Liver (tissue), 9 donors: ENCODE results near the gene DPP7. TPM values are rescaled to one million over a fixed set of nuclear protein-coding genes. Genes with fewer than 3 reads are reported as not detected.

Source experiments
- DNase-seq: peaks from one replicate; pipeline ENCODE4 v3.0.0-alpha.2; 2017; ENCODE audit warnings: low spot score
- H3K27ac ChIP-seq, 2 donors: one replicate each; pipeline ENCODE4 v1.7.0; 2013; ENCODE audit warnings: inconsistent platforms in 2 of 2, low read length in 2 of 2, control low read depth in 1 of 2, low read depth in 1 of 2, mild to moderate bottlenecking in 1 of 2
- H3K27me3 ChIP-seq, 4 donors: one replicate each; pipeline versions ENCODE4 v1.6.1 to v1.7.0; 2013; ENCODE audit warnings: low read length in 3 of 4, inconsistent platforms in 1 of 4, mild to moderate bottlenecking in 1 of 4, moderate library complexity in 1 of 4; ENCODE audit not compliant: control insufficient read depth in 4 of 4, insufficient read depth in 4 of 4
- H3K36me3 ChIP-seq, 4 donors: one replicate each; pipeline versions ENCODE4 v1.6.1 to v1.7.0; 2013; ENCODE audit warnings: low read length in 3 of 4, mild to moderate bottlenecking in 3 of 4, low read depth in 1 of 4, moderate library complexity in 1 of 4; ENCODE audit not compliant: control insufficient read depth in 4 of 4, insufficient read depth in 3 of 4
- H3K4me1 ChIP-seq, 4 donors: one replicate each; pipeline versions ENCODE4 v1.6.1 to v1.7.0; 2013; ENCODE audit warnings: low read length in 3 of 4, mild to moderate bottlenecking in 3 of 4, moderate library complexity in 1 of 4; ENCODE audit not compliant: control insufficient read depth in 4 of 4, insufficient read depth in 4 of 4
- H3K4me3 ChIP-seq, 3 donors: one replicate each; pipeline versions ENCODE4 v1.6.1 to v1.7.0; 2013; ENCODE audit warnings: low read length in 3 of 3, control low read depth in 1 of 3, low read depth in 1 of 3, mild to moderate bottlenecking in 1 of 3
- H3K9ac ChIP-seq, 2 donors: one replicate each; pipeline ENCODE4 v1.7.0; 2013; ENCODE audit warnings: low read length in 2 of 2, mild to moderate bottlenecking in 2 of 2, moderate library complexity in 2 of 2, control low read depth in 1 of 2, low read depth in 1 of 2
- H3K9me3 ChIP-seq, 4 donors: one replicate each; pipeline versions ENCODE4 v1.6.1 to v1.7.0; 2013; ENCODE audit warnings: low read length in 3 of 4; ENCODE audit not compliant: control insufficient read depth in 4 of 4
- EGR1 ChIP-seq, 2 donors: IDR thresholded peaks; 2 replicates each; pipeline ENCODE4 v1.6.1; 2016 to 2018; ENCODE audit warnings: antibody characterized with exemption in 2 of 2, low read depth in 2 of 2
- FOXA1 ChIP-seq: IDR thresholded peaks from 2 replicates; pipeline ENCODE4 v1.6.1; 2016; ENCODE audit warnings: antibody characterized with exemption
- GABPA ChIP-seq, 2 donors: IDR thresholded peaks in 1 of 2; conservative IDR thresholded peaks in 1 of 2; 2 replicates each; pipeline ENCODE4 v1.6.1; 2016; ENCODE audit warnings: antibody characterized with exemption in 2 of 2, mild to moderate bottlenecking in 1 of 2, moderate library complexity in 1 of 2
- HNF4G ChIP-seq: IDR thresholded peaks from 2 replicates; pipeline ENCODE4 v1.6.1; 2016; ENCODE audit warnings: antibody characterized with exemption
- JUND ChIP-seq, 2 donors: IDR thresholded peaks; 2 replicates each; pipeline ENCODE4 v1.6.1; 2016; ENCODE audit warnings: antibody characterized with exemption in 2 of 2
- NR2F2 ChIP-seq: IDR thresholded peaks from 2 replicates; pipeline ENCODE4 v1.6.1; 2016; ENCODE audit warnings: antibody characterized with exemption
- RXRA ChIP-seq, 2 donors: IDR thresholded peaks; 2 replicates each; pipeline ENCODE4 v1.6.1; 2017 to 2018; ENCODE audit warnings: antibody characterized with exemption in 2 of 2, mild to moderate bottlenecking in 1 of 2
- SP1 ChIP-seq: IDR thresholded peaks from 2 replicates; pipeline ENCODE4 v1.6.1; 2018; ENCODE audit warnings: antibody characterized with exemption, mild to moderate bottlenecking
- TAF1 ChIP-seq: conservative IDR thresholded peaks from 2 replicates; pipeline ENCODE4 v1.6.1; 2016; ENCODE audit warnings: antibody characterized with exemption, mild to moderate bottlenecking
- WGBS: extraction: QIAGEN DNeasy Blood & Tissue Kit; methylation state at CpG from one replicate; pipeline ENCODE4 v1.1.7; 2013; 5-methylcytosine and 5-hydroxymethylcytosine counted together
- polyA plus RNA-seq, 2 donors: library from polyadenylated mRNA; stranded (reverse) in 1 of 2; unstranded in 1 of 2; fragments of 200-250 nt in 1 of 2; fragments of >200 nt in 1 of 2; fragmentation: Nextera tagmentation in 1 of 2; extraction: Ambion mirVana in 1 of 2; gene quantifications; one replicate each; pipeline versions ENCODE4 v1.2.1 to v1.2.3, GENCODE V29; 2013 to 2015
- total RNA-seq, 2 donors: library from RNA; depleted of rRNA; stranded (reverse); fragments of >200 nt; gene quantifications; one replicate each; pipeline ENCODE4 v1.2.3, GENCODE V29; 2014
- TF ChIP-seq, protein P1 (sequence below): IDR thresholded peaks from 2 replicates; pipeline ENCODE4 v1.6.1; 2016; ENCODE audit warnings: antibody characterized with exemption
- TF ChIP-seq, protein P2 (sequence below): IDR thresholded peaks from 2 replicates; pipeline ENCODE4 v1.6.1; 2016; ENCODE audit warnings: antibody characterized with exemption
- TF ChIP-seq, protein P3 (sequence below): IDR thresholded peaks from 2 replicates; pipeline ENCODE4 v1.6.1; 2016; ENCODE audit warnings: antibody characterized with exemption, mild to moderate bottlenecking
- donor health status: healthy.
- donor health status: healthy.
- donor health status: healthy.
- donor health status: healthy.
- donor health status: healthy.

DPP7 gene
- total and polyA plus RNA-seq, 4 donors: 25.0 to 71.1 (median 50.7) TPM

DNA sequence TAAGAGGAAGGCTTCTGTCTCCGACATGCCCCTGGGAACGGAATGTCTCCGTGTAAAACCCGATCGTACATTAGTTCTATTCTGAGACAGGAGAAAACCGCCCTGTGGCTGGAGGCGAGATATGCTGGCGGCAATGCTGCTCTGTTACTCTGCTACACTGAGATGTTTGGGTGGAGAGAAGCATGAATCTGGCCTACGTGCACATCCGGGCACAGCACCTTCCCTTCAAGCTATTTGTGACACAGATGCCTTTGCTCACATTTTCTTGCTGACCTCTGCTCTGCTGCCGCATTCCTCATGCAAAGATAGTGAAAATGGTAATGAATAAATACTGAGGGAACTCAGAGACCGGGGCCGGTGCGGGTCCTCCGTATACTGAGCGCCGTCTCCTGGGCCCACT lies 2.2 kb upstream of the DPP7 start:
- WGBS: 49% methylated on average over 17 of the region's 17 CpGs

DNA sequence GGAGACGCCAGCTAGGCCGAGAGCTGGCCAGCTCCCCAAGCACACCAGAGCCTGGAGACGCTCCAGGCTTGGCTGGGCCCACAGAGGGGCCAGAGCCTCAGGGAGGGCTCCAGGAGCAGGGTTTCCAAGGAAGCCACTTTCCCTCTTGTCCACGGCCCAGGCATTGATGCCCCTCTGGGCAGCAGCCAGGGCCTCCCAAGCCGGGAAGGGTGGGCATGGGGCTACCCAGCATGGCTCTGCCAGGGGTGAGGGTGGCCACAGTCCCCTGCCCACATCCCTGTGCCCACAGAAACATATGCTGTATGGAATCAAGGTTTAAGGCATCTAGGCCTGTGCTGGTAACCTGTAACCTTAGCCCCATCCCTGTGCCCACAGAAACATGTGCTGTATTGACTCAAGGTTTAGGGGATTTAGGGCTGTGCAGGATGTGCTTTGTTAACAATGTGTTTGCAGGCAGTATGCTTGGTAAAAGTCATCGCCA lies 1.5 kb upstream of the DPP7 start:
- H3K27ac ChIP-seq: no peak overlapping the region

More for the DNA sequence above, 2.2 kb upstream of the DPP7 start:
- Histone ChIP-seq H3K4me3 (no peak overlapping the region), H3K27ac (no peak overlapping the region), H3K27me3 (no peaks in the 10 kb centered on the region), H3K4me1 (peaks cover 4 to 7% (median 5%) of the 10 kb centered on the region in 4 donors), H3K36me3 (peaks cover 0 to 6% (median 1%) of the 10 kb centered on the region in 4 donors), H3K9me3 (no peaks in the 10 kb centered on the region), H3K9ac (no peak overlapping the region)
- TF ChIP-seq, protein P1, sequence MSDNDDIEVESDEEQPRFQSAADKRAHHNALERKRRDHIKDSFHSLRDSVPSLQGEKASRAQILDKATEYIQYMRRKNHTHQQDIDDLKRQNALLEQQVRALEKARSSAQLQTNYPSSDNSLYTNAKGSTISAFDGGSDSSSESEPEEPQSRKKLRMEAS: no peak
- TF ChIP-seq NR2F2: no peak
- TF ChIP-seq RXRA (IDR thresholded peaks at IDR 0.05): no peak
- TF ChIP-seq JUND (IDR thresholded peaks at IDR 0.05): no peak
- DNase-seq: no peak

More for the DNA sequence above, 1.5 kb upstream of the DPP7 start:
- peaks cover 0 to 6% (median 1%) of the 10 kb centered on the region in 4 donors for H3K36me3 ChIP-seq
- peaks cover 4 to 7% (median 5%) of the 10 kb centered on the region in 4 donors for H3K4me1 ChIP-seq
- no peak overlapping the region for H3K9ac ChIP-seq
- no peak for DNase-seq
- no peak overlapping the region for H3K4me3 ChIP-seq
- TF ChIP-seq FOXA1 (no peak), JUND (IDR thresholded peaks at IDR 0.05) (no peak), GABPA (IDR thresholded peaks at IDR 0.05 in 1 of 2, conservative IDR thresholded peaks at IDR 0.05 in 1 of 2) (no peak), RXRA (IDR thresholded peaks at IDR 0.05) (no peak), HNF4G (no peak), EGR1 (IDR thresholded peaks at IDR 0.05; ENCODE audit: low read depth in 2 of 2) (no peak), TAF1 (no peak), SP1 (no peak)
- TF ChIP-seq, protein P2, sequence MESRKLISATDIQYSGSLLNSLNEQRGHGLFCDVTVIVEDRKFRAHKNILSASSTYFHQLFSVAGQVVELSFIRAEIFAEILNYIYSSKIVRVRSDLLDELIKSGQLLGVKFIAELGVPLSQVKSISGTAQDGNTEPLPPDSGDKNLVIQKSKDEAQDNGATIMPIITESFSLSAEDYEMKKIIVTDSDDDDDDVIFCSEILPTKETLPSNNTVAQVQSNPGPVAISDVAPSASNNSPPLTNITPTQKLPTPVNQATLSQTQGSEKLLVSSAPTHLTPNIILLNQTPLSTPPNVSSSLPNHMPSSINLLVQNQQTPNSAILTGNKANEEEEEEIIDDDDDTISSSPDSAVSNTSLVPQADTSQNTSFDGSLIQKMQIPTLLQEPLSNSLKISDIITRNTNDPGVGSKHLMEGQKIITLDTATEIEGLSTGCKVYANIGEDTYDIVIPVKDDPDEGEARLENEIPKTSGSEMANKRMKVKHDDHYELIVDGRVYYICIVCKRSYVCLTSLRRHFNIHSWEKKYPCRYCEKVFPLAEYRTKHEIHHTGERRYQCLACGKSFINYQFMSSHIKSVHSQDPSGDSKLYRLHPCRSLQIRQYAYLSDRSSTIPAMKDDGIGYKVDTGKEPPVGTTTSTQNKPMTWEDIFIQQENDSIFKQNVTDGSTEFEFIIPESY: no peak
- TF ChIP-seq, protein P1: no peak
- TF ChIP-seq, protein P3, sequence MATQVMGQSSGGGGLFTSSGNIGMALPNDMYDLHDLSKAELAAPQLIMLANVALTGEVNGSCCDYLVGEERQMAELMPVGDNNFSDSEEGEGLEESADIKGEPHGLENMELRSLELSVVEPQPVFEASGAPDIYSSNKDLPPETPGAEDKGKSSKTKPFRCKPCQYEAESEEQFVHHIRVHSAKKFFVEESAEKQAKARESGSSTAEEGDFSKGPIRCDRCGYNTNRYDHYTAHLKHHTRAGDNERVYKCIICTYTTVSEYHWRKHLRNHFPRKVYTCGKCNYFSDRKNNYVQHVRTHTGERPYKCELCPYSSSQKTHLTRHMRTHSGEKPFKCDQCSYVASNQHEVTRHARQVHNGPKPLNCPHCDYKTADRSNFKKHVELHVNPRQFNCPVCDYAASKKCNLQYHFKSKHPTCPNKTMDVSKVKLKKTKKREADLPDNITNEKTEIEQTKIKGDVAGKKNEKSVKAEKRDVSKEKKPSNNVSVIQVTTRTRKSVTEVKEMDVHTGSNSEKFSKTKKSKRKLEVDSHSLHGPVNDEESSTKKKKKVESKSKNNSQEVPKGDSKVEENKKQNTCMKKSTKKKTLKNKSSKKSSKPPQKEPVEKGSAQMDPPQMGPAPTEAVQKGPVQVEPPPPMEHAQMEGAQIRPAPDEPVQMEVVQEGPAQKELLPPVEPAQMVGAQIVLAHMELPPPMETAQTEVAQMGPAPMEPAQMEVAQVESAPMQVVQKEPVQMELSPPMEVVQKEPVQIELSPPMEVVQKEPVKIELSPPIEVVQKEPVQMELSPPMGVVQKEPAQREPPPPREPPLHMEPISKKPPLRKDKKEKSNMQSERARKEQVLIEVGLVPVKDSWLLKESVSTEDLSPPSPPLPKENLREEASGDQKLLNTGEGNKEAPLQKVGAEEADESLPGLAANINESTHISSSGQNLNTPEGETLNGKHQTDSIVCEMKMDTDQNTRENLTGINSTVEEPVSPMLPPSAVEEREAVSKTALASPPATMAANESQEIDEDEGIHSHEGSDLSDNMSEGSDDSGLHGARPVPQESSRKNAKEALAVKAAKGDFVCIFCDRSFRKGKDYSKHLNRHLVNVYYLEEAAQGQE: no peak
- WGBS: 63% methylated on average over 6 of the region's 6 CpGs
- no peaks in the 10 kb centered on the region for H3K9me3 ChIP-seq
- H3K27me3 ChIP-seq: no peaks in the 10 kb centered on the region
